WTC11 (cell line): Measurements from ENCODE around the gene YWHAH. TPM values are rescaled to one million over a fixed set of nuclear protein-coding genes. Genes with fewer than 3 reads are reported as not detected.

ENCODE experiments used
- ATAC-seq: fragments of 200-7000 bp; cut with Tn5 transposase; 2 replicates; pipeline ENCODE4 v1.10.0; 2021; ENCODE audit warnings: mild to moderate bottlenecking, moderate library complexity
- CTCF ChIA-PET: fragments of 300-600 bp; sonication (Branson Sonifier 250); formaldehyde crosslinking; loops from one replicate; lab custom pipeline; 2021; ENCODE audit warnings: antibody characterized with exemption; lab: Charles Lee
- POLR2A ChIA-PET: fragments of 350-600 bp; sonication (Branson Sonifier 250); formaldehyde crosslinking; loops from one replicate; lab custom pipeline; 2021; ENCODE audit warnings: antibody characterized with exemption; lab: Charles Lee
- DNase-seq: peaks from one replicate; pipeline ENCODE4 v3.0.0; 2021; ENCODE audit warnings: low spot score
- H3K27ac Mint-ChIP-seq: 2 replicates; pipeline ENCODE4 v1.8.0; 2021; ENCODE audit warnings: mixed read lengths
- H3K27me3 Mint-ChIP-seq: 2 replicates; pipeline ENCODE4 v1.8.0; 2021; ENCODE audit warnings: low read depth, mild to moderate bottlenecking, moderate library complexity, mixed read lengths
- H3K36me3 Mint-ChIP-seq: 2 replicates; pipeline ENCODE4 v1.8.0; 2021; ENCODE audit warnings: mixed read lengths
- H3K4me1 Mint-ChIP-seq: 2 replicates; pipeline ENCODE4 v1.8.0; 2022; ENCODE audit warnings: mixed read lengths
- H3K4me3 Mint-ChIP-seq: 2 replicates; pipeline ENCODE4 v1.8.0; 2021; ENCODE audit warnings: mild to moderate bottlenecking, moderate library complexity, mixed read lengths
- H3K9me3 Mint-ChIP-seq: 2 replicates; pipeline ENCODE4 v1.8.0; 2021; ENCODE audit warnings: mixed read lengths
- CREB1 ChIP-seq: sonication (generic); formaldehyde crosslinking; IDR thresholded peaks from 2 replicates; pipeline ENCODE4 v1.8.0; 2023; ENCODE audit warnings: mild to moderate bottlenecking, missing genetic modification reagents
- FOXJ3 ChIP-seq: sonication (generic); formaldehyde crosslinking; IDR thresholded peaks from 2 replicates; pipeline ENCODE4 v1.9.0; 2021; ENCODE audit warnings: missing genetic modification reagents, mild to moderate bottlenecking, borderline replicate concordance
- GRHL2 ChIP-seq: fragments of 250-450 bp; sonication (Bioruptor Pico); IDR thresholded peaks from 2 replicates; pipeline ENCODE4 v1.8.0; 2022; ENCODE audit warnings: mild to moderate bottlenecking, moderate library complexity; ENCODE audit not compliant: insufficient replicate concordance, severe bottlenecking
- GTF2I ChIP-seq: fragments of 250-450 bp; sonication (Bioruptor Pico); conservative IDR thresholded peaks from 2 replicates; pipeline ENCODE4 v1.4.0; 2021; ENCODE audit warnings: mild to moderate bottlenecking
- IRF2 ChIP-seq: sonication (generic); formaldehyde crosslinking; IDR thresholded peaks from 2 replicates; pipeline ENCODE4 v1.8.0; 2022; ENCODE audit warnings: low read depth, missing genetic modification reagents, borderline replicate concordance
- NFATC4 ChIP-seq: fragments of 250-450 bp; sonication (Bioruptor Pico); IDR thresholded peaks from 2 replicates; pipeline ENCODE4 v1.9.0; 2021; ENCODE audit warnings: mild to moderate bottlenecking
- NFYB ChIP-seq: sonication (generic); formaldehyde crosslinking; conservative IDR thresholded peaks from 2 replicates; pipeline ENCODE4 v1.8.0; 2022; ENCODE audit warnings: low read depth, missing genetic modification reagents
- NR3C1 ChIP-seq: sonication (generic); formaldehyde crosslinking; conservative IDR thresholded peaks from 2 replicates; pipeline ENCODE4 v1.8.1; 2023; ENCODE audit warnings: low read depth, mild to moderate bottlenecking, missing genetic modification reagents
- OVOL2 ChIP-seq: fragments of 250-450 bp; sonication (Bioruptor Pico); IDR thresholded peaks from 2 replicates; pipeline ENCODE4 v1.9.0; 2021; ENCODE audit warnings: mild to moderate bottlenecking, borderline replicate concordance
- PRRX2 ChIP-seq: fragments of 250-450 bp; sonication (Bioruptor Pico); IDR thresholded peaks from 2 replicates; pipeline ENCODE4 v1.8.0; 2021; ENCODE audit warnings: mild to moderate bottlenecking
- SMAD3 ChIP-seq: sonication (generic); formaldehyde crosslinking; IDR thresholded peaks from 2 replicates; pipeline ENCODE4 v1.8.0; 2022; ENCODE audit warnings: missing genetic modification reagents, mild to moderate bottlenecking, borderline replicate concordance
- TCF7 ChIP-seq: sonication (generic); formaldehyde crosslinking; IDR thresholded peaks from 2 replicates; pipeline ENCODE4 v1.8.0; 2022; ENCODE audit warnings: mild to moderate bottlenecking, low read depth, missing genetic modification reagents, moderate library complexity
- ZNF219 ChIP-seq: sonication (generic); formaldehyde crosslinking; IDR thresholded peaks from 2 replicates; pipeline ENCODE4 v1.8.0; 2023; ENCODE audit warnings: missing genetic modification reagents, mild to moderate bottlenecking, borderline replicate concordance
- ZNF232 ChIP-seq: sonication (generic); formaldehyde crosslinking; IDR thresholded peaks from 2 replicates; pipeline ENCODE4 v1.8.0; 2022; ENCODE audit warnings: mild to moderate bottlenecking, missing genetic modification reagents
- ZNF263 ChIP-seq: sonication (generic); formaldehyde crosslinking; IDR thresholded peaks from 2 replicates; pipeline ENCODE4 v1.8.1; 2022; ENCODE audit warnings: low read depth, mild to moderate bottlenecking, moderate library complexity, missing genetic modification reagents
- ZNF671 ChIP-seq: fragments of 250-450 bp; sonication (Bioruptor Pico); IDR thresholded peaks from 2 replicates; pipeline ENCODE4 v1.8.0; 2021; ENCODE audit warnings: mild to moderate bottlenecking
- total RNA-seq: library from RNA; stranded (reverse); gene quantifications from 3 replicates; pipeline ENCODE4 v1.2.3, GENCODE V29; 2021
- TF ChIP-seq, protein P1 (sequence below): sonication (generic); formaldehyde crosslinking; IDR thresholded peaks from 2 replicates; pipeline ENCODE4 v1.8.1; 2022; ENCODE audit warnings: low read depth, missing genetic modification reagents, borderline replicate concordance
- TF ChIP-seq, protein P2 (sequence below): sonication (generic); formaldehyde crosslinking; IDR thresholded peaks from 2 replicates; pipeline ENCODE4 v1.8.1; 2023; ENCODE audit warnings: mild to moderate bottlenecking, missing genetic modification reagents, moderate library complexity
- TF ChIP-seq, protein P3 (sequence below): sonication (generic); formaldehyde crosslinking; IDR thresholded peaks from 2 replicates; pipeline ENCODE4 v1.8.1; 2022; ENCODE audit warnings: mild to moderate bottlenecking, moderate library complexity, missing genetic modification reagents
- TF ChIP-seq, protein P4 (sequence below): fragments of 250-450 bp; sonication (Bioruptor Pico); IDR thresholded peaks from 2 replicates; pipeline ENCODE4 v1.9.0; 2021; ENCODE audit warnings: moderate library complexity, mild to moderate bottlenecking, inconsistent platforms, borderline replicate concordance
- TF ChIP-seq, protein P5 (sequence below): sonication (generic); formaldehyde crosslinking; IDR thresholded peaks from 2 replicates; pipeline ENCODE4 v1.8.0; 2022; ENCODE audit warnings: mild to moderate bottlenecking, missing genetic modification reagents
- TF ChIP-seq, protein P6 (sequence below): fragments of 200-600 bp; IDR thresholded peaks from 2 replicates; pipeline ENCODE4 v1.8.0; 2022; ENCODE audit warnings: antibody characterized with exemption
- TF ChIP-seq, protein P7 (sequence below): sonication (generic); formaldehyde crosslinking; IDR thresholded peaks from 2 replicates; pipeline ENCODE4 v1.8.1; 2022; ENCODE audit warnings: missing genetic modification reagents, borderline replicate concordance

YWHAH gene
- total RNA-seq, 1 experiment from 2014 or later, result 203 TPM

DNA sequence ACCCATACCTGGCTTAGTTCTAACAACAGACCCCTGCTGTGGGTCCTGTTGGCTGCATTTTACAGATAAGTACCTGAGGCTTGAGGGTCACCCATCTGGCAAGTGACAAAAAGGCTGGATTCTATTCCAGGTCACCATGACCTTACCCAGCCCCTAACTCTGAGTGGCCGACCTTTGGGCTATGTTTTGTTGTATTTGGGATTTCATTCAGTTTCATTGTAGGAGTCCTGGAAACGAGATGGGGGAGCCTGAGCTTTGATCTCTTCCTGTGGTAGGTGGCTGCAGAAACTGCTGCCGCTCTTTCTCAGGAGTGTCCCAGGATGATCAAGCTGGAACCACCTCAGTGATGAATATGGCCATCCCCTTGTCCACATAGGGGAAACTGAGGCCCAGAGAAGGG is 24.6 kb upstream of the YWHAH start:
- Mint-ChIP-seq H3K27me3 (no peaks in the 10 kb centered on the region), H3K27ac (no peak overlapping the region), H3K9me3 (no peaks in the 10 kb centered on the region), H3K4me1 (no peaks in the 10 kb centered on the region), H3K36me3 (no peaks in the 10 kb centered on the region), H3K4me3 (no peak overlapping the region)
- DNase-seq (no peak), ATAC-seq (no peak)
- CTCF ChIA-PET, result interaction anchor here (1.2 to 4.7 kb wide), 2 partner anchors 51 to 254 kb away, joined by 3 to 31 read pairs; no protein-coding TSS in a partner anchor
- POLR2A ChIA-PET, result no interaction called here
- no peak for TF ChIP-seq ZNF263
- no peak for TF ChIP-seq CREB1
- TF ChIP-seq ZNF671 (CRISPR knock-in tag), result no peak
- TF ChIP-seq, protein P1, sequence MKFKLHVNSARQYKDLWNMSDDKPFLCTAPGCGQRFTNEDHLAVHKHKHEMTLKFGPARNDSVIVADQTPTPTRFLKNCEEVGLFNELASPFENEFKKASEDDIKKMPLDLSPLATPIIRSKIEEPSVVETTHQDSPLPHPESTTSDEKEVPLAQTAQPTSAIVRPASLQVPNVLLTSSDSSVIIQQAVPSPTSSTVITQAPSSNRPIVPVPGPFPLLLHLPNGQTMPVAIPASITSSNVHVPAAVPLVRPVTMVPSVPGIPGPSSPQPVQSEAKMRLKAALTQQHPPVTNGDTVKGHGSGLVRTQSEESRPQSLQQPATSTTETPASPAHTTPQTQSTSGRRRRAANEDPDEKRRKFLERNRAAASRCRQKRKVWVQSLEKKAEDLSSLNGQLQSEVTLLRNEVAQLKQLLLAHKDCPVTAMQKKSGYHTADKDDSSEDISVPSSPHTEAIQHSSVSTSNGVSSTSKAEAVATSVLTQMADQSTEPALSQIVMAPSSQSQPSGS (CRISPR knock-in tag), result no peak
- no peak for TF ChIP-seq OVOL2
- TF ChIP-seq ZNF219 (CRISPR knock-in tag), result no peak
- TF ChIP-seq, protein P2, sequence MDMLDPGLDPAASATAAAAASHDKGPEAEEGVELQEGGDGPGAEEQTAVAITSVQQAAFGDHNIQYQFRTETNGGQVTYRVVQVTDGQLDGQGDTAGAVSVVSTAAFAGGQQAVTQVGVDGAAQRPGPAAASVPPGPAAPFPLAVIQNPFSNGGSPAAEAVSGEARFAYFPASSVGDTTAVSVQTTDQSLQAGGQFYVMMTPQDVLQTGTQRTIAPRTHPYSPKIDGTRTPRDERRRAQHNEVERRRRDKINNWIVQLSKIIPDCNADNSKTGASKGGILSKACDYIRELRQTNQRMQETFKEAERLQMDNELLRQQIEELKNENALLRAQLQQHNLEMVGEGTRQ, result no peak
- no peak for TF ChIP-seq GTF2I
- TF ChIP-seq, protein P3, sequence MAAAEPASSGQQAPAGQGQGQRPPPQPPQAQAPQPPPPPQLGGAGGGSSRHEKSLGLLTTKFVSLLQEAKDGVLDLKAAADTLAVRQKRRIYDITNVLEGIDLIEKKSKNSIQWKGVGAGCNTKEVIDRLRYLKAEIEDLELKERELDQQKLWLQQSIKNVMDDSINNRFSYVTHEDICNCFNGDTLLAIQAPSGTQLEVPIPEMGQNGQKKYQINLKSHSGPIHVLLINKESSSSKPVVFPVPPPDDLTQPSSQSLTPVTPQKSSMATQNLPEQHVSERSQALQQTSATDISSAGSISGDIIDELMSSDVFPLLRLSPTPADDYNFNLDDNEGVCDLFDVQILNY (CRISPR knock-in tag), result no peak
- TF ChIP-seq NFATC4 (CRISPR knock-in tag), result no peak
- TF ChIP-seq, protein P4, sequence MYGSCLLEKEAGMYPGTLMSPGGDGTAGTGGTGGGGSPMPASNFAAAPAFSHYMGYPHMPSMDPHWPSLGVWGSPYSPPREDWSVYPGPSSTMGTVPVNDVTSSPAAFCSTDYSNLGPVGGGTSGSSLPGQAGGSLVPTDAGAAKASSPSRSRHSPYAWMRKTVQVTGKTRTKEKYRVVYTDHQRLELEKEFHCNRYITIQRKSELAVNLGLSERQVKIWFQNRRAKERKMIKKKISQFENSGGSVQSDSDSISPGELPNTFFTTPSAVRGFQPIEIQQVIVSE (CRISPR knock-in tag), result no peak
- no peak for TF ChIP-seq NFYB (CRISPR knock-in tag)
- TF ChIP-seq SMAD3 (CRISPR knock-in tag), result no peak
- TF ChIP-seq NR3C1 (CRISPR knock-in tag), result no peak
- TF ChIP-seq, protein P5, sequence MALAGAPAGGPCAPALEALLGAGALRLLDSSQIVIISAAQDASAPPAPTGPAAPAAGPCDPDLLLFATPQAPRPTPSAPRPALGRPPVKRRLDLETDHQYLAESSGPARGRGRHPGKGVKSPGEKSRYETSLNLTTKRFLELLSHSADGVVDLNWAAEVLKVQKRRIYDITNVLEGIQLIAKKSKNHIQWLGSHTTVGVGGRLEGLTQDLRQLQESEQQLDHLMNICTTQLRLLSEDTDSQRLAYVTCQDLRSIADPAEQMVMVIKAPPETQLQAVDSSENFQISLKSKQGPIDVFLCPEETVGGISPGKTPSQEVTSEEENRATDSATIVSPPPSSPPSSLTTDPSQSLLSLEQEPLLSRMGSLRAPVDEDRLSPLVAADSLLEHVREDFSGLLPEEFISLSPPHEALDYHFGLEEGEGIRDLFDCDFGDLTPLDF (CRISPR knock-in tag), result no peak

DNA sequence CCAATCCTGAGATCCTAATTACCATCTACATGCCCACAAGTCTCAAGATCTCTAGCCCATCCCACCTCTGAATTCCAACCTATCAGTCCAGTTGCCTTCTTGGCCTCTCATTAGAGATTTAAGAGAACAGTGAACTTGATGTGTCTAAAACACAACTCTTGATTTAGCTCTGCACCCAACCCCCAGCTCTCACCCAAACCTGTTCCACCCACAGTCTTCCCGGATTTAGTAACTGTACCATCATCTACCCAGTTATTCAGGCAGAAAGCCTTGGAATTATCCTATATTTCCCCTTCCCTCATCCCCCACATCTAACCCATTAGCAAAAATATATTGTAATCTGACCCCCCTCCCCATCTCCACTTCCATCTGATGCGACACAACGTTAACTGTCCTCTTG is 24.0 kb upstream of the YWHAH start:
- Mint-ChIP-seq H3K27me3 (no peaks in the 10 kb centered on the region), H3K36me3 (no peaks in the 10 kb centered on the region), H3K9me3 (no peaks in the 10 kb centered on the region), H3K27ac (no peak overlapping the region), H3K4me3 (no peak overlapping the region), H3K4me1 (no peaks in the 10 kb centered on the region)
- DNase-seq (no peak), ATAC-seq (no peak)
- no peak for TF ChIP-seq NFYB (CRISPR knock-in tag)
- no peak for TF ChIP-seq FOXJ3 (CRISPR knock-in tag)
- CTCF ChIA-PET, result interaction anchor here (4.7 kb wide), 1 partner anchor 51 kb away, joined by 31 read pairs; no protein-coding TSS in a partner anchor
- POLR2A ChIA-PET, result no interaction called here

DNA sequence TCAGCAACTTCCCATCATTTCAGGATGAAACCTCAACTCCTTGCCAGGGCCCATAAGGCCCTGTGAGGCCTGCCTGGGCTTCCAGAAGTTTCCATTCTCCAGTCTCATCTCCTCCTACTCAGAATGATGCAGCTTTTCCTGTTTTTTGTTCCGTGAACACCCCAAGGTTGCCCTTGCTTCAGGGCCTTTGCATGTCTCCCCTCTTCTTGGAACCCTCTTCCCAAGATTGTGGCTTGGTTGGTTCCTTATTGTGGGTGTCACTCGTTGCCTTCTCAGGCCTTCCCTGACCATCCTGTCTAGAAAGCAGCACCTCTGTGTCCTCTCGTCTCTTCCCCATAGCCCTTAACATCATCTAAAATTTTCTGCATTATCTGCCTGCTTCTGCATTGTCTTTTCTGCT is 23.2 kb upstream of the YWHAH start:
- no peaks in the 10 kb centered on the region for H3K4me1 Mint-ChIP-seq
- DNase-seq (no peak), ATAC-seq (no peak)
- CTCF ChIA-PET, result interaction anchor here (1.5 kb wide), 1 partner anchor 49 kb away, joined by 5 read pairs; no protein-coding TSS in a partner anchor
- POLR2A ChIA-PET, result no interaction called here
- H3K27ac Mint-ChIP-seq, result peak overlapping the region; percentile 60; the same call in 1 of the 2 replicates
- no peaks in the 10 kb centered on the region for H3K36me3 Mint-ChIP-seq
- H3K9me3 Mint-ChIP-seq, result no peaks in the 10 kb centered on the region
- H3K27me3 Mint-ChIP-seq, result no peaks in the 10 kb centered on the region
- no peak overlapping the region for H3K4me3 Mint-ChIP-seq
- no peak for TF ChIP-seq OVOL2
- TF ChIP-seq GRHL2 (CRISPR knock-in tag), result no peak
- TF ChIP-seq, protein P6, sequence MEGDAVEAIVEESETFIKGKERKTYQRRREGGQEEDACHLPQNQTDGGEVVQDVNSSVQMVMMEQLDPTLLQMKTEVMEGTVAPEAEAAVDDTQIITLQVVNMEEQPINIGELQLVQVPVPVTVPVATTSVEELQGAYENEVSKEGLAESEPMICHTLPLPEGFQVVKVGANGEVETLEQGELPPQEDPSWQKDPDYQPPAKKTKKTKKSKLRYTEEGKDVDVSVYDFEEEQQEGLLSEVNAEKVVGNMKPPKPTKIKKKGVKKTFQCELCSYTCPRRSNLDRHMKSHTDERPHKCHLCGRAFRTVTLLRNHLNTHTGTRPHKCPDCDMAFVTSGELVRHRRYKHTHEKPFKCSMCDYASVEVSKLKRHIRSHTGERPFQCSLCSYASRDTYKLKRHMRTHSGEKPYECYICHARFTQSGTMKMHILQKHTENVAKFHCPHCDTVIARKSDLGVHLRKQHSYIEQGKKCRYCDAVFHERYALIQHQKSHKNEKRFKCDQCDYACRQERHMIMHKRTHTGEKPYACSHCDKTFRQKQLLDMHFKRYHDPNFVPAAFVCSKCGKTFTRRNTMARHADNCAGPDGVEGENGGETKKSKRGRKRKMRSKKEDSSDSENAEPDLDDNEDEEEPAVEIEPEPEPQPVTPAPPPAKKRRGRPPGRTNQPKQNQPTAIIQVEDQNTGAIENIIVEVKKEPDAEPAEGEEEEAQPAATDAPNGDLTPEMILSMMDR, result no peak
- TF ChIP-seq PRRX2, result no peak
- TF ChIP-seq, protein P7, sequence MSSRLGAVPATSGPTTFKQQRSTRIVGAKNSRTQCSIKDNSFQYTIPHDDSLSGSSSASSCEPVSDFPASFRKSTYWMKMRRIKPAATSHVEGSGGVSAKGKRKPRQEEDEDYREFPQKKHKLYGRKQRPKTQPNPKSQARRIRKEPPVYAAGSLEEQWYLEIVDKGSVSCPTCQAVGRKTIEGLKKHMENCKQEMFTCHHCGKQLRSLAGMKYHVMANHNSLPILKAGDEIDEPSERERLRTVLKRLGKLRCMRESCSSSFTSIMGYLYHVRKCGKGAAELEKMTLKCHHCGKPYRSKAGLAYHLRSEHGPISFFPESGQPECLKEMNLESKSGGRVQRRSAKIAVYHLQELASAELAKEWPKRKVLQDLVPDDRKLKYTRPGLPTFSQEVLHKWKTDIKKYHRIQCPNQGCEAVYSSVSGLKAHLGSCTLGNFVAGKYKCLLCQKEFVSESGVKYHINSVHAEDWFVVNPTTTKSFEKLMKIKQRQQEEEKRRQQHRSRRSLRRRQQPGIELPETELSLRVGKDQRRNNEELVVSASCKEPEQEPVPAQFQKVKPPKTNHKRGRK (CRISPR knock-in tag), result no peak
- no peak for TF ChIP-seq TCF7 (CRISPR knock-in tag)
- no peak for TF ChIP-seq IRF2
- no peak for TF ChIP-seq ZNF232 (CRISPR knock-in tag)
